Gastrocnemius medialis (tissue), 4 donors: ENCODE results near the gene MSH2. TPM values are rescaled to one million over a fixed set of nuclear protein-coding genes. Genes with fewer than 3 reads are reported as not detected.
"Not testable (repeated sequence)": the region's sequence is repeated elsewhere in the genome, so short reads cannot be mapped to it uniquely, and the experiment has no call there.

Source experiments
- ATAC-seq, 2 donors: fragments of 150-250 bp; one replicate each; pipeline ENCODE4 v1.9.1; 2016
- DNase-seq, 2 donors: peaks; one replicate each; pipeline ENCODE4 v3.0.0-alpha.2; 2019
- H3K27ac ChIP-seq, 4 donors: fragments of 200-600 bp; sonication (generic); 1 replicate in 1 of 4; 2 replicates in 3 of 4; pipeline ENCODE4 v1.5.1; 2016 to 2018; ENCODE audit warnings: mild to moderate bottlenecking in 2 of 4, moderate library complexity in 1 of 4
- H3K27me3 ChIP-seq, 3 donors: fragments of 200-600 bp; sonication (generic) in 2 of 3; 1 replicate in 1 of 3; 2 replicates in 2 of 3; pipeline versions ENCODE4 v1.5.1 to v1.6.0; 2016 to 2019; ENCODE audit warnings: mild to moderate bottlenecking in 1 of 3, moderate library complexity in 1 of 3
- H3K36me3 ChIP-seq, 2 donors: fragments of 200-600 bp; sonication (generic) in 1 of 2; one replicate each; pipeline ENCODE4 v1.5.1; 2017 to 2018
- H3K4me1 ChIP-seq, 2 donors: fragments of 200-600 bp; sonication (generic) in 1 of 2; one replicate each; pipeline ENCODE4 v1.5.1; 2016 to 2017; ENCODE audit warnings: mild to moderate bottlenecking in 2 of 2
- H3K4me3 ChIP-seq, 4 donors: fragments of 200-600 bp; sonication (generic) in 3 of 4; 1 replicate in 1 of 4; 2 replicates in 3 of 4; pipeline ENCODE4 v1.5.1; 2016 to 2019; ENCODE audit warnings: mild to moderate bottlenecking in 2 of 4
- H3K9me3 ChIP-seq, 3 donors: fragments of 200-600 bp; sonication (generic) in 2 of 3; 1 replicate in 1 of 3; 2 replicates in 2 of 3; pipeline ENCODE4 v1.5.1; 2016 to 2019
- POLR2A ChIP-seq, 2 donors: fragments of 450-650 bp; IDR thresholded peaks; one replicate each; pipeline ENCODE4 v1.6.1; 2017; ENCODE audit warnings: antibody characterized with exemption in 2 of 2, mild to moderate bottlenecking in 2 of 2, moderate library complexity in 2 of 2
- in situ Hi-C, 4 donors: fragments of 200-750 bp; cut with MboI; loops; one replicate each; pipeline versions ENCODE4 v1.15.0 to v1.8.0; 2017; ENCODE audit warnings: low sequenced_read_pairs in 4 of 4
- intact Hi-C: fragments of 100-400 bp; cut with DNase I; formaldehyde crosslinking; loops from one replicate; pipeline ENCODE4 v1.15.1; 2023; ENCODE audit warnings: low total_unique reads
- total RNA-seq, 4 donors: library from RNA; depleted of rRNA; stranded (reverse); fragments of >200 nt; gene quantifications; one replicate each; pipeline versions ENCODE4 v1.1.0 to v1.2.3, GENCODE V29; 2016
- TF ChIP-seq, protein P1 (sequence below), 5 experiments: fragments of 450-650 bp in 3 of 5; fragments of 200-600 bp in 2 of 5; sonication (generic) in 2 of 5; IDR thresholded peaks in 4 of 5; conservative IDR thresholded peaks in 1 of 5; 1 replicate in 4 of 5; 2 replicates in 1 of 5; pipeline ENCODE4 v1.5.1; 2016 to 2019; ENCODE audit warnings: antibody characterized with exemption in 5 of 5, mild to moderate bottlenecking in 3 of 5, moderate library complexity in 3 of 5

MSH2 gene
- total RNA-seq, 4 donors from 2014 or later: 3.5 to 6.4 (median 4.8) TPM

DNA sequence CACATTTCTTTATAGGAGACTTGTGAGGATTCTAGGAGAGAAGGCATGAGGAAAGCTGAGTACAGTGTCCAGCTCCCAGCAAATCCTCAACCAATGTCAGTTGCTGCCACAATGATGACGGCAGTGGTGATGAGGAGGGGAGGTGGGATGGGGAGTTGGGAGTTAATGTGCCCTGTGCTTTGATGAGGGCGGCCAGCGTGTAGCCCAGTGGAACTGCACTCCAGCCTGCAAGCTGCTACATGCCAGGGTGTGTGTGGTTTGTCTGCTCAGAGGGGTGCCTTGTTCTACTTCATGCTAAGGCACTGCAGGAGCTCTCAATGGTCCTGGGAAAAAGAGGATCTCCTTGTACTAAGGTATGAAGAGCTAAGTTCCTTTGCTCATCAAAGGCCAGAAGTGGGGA is 96.1 kb downstream of the MSH2 start:
- no peak for DNase-seq
- no peak overlapping the region for H3K4me3 ChIP-seq
- H3K36me3 ChIP-seq: no peaks in the 10 kb centered on the region
- H3K4me1 ChIP-seq: no peaks in the 10 kb centered on the region
- no peaks in the 10 kb centered on the region for H3K27me3 ChIP-seq
- intact Hi-C loops: no loop called here
- H3K9me3 ChIP-seq: no peaks in the 10 kb centered on the region
- H3K27ac ChIP-seq: no peak overlapping the region
- ATAC-seq: no peak
- no peak for TF ChIP-seq POLR2A (IDR thresholded peaks at IDR 0.05)
- TF ChIP-seq, protein P1, sequence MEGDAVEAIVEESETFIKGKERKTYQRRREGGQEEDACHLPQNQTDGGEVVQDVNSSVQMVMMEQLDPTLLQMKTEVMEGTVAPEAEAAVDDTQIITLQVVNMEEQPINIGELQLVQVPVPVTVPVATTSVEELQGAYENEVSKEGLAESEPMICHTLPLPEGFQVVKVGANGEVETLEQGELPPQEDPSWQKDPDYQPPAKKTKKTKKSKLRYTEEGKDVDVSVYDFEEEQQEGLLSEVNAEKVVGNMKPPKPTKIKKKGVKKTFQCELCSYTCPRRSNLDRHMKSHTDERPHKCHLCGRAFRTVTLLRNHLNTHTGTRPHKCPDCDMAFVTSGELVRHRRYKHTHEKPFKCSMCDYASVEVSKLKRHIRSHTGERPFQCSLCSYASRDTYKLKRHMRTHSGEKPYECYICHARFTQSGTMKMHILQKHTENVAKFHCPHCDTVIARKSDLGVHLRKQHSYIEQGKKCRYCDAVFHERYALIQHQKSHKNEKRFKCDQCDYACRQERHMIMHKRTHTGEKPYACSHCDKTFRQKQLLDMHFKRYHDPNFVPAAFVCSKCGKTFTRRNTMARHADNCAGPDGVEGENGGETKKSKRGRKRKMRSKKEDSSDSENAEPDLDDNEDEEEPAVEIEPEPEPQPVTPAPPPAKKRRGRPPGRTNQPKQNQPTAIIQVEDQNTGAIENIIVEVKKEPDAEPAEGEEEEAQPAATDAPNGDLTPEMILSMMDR (IDR thresholded peaks at IDR 0.05 in 4 of 5, conservative IDR thresholded peaks at IDR 0.05 in 1 of 5): no peak
- in situ Hi-C loops: no loop called here

- in situ Hi-C loops: no loop called here
- Histone ChIP-seq H3K9me3 (no peaks in the 10 kb centered on the region), H3K27ac (no peak overlapping the region), H3K4me3 (no peak overlapping the region), H3K27me3 (no peaks in the 10 kb centered on the region), H3K36me3 (no peaks in the 10 kb centered on the region), H3K4me1 (no peaks in the 10 kb centered on the region)
- ATAC-seq (no peak), DNase-seq (no peak)
- TF ChIP-seq, protein P1 (IDR thresholded peaks at IDR 0.05 in 4 of 5, conservative IDR thresholded peaks at IDR 0.05 in 1 of 5): no peak
- no peak for TF ChIP-seq POLR2A (IDR thresholded peaks at IDR 0.05)
- intact Hi-C loops: no loop called here
Observed at GRCh38 chr2:47499621-47500309, 96.8 kb downstream of the MSH2 start.

DNA sequence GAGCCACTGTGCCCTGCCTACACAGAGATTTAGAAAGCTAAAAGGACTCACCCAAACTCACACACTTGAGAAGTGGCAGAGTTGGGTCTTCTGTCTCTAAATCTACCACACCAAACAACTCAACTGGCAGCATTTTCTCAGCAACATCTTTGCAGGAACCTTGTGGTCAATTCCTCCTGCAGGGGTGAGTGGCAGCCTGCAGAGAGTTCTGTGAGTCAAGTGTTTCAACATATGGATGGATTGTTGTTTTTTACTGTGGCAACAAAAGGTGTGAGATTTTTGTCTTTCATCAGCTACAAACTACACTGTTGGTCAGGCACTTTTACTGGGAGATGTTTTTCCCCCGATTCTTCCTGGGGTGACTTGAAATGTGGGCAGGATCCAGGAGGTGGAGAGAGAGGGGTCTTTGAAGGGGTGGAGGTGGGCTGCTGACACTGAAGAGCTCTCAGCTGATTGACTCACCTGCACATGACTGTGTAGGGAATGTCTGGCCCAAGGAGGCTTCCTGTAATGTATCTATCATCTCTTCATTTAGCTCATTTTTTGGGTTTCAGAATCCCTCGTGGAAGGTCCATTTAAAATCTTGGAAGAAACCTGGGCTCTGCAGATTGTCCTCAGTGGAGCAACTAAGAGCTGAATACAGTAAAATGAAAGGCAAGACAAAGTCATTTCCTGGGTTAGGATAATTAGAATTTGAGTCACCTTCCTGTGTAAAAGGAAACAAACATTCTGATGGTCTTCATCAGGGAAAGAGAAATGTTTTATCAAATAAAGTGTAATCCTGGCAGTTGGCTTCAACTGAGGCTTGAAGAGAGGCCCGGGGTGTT is 98.6 kb downstream of the MSH2 start:
- H3K27ac ChIP-seq: no peak overlapping the region
- no peaks in the 10 kb centered on the region for H3K9me3 ChIP-seq
- intact Hi-C loops (no loop called here), in situ Hi-C loops (no loop called here)
- ATAC-seq (no peak), DNase-seq (no peak)
- no peak for TF ChIP-seq POLR2A (IDR thresholded peaks at IDR 0.05)
- TF ChIP-seq, protein P1 (IDR thresholded peaks at IDR 0.05 in 4 of 5, conservative IDR thresholded peaks at IDR 0.05 in 1 of 5): no peak
- H3K4me3 ChIP-seq: no peak overlapping the region
- H3K36me3 ChIP-seq: no peaks in the 10 kb centered on the region
- no peaks in the 10 kb centered on the region for H3K4me1 ChIP-seq
- H3K27me3 ChIP-seq: no peaks in the 10 kb centered on the region

- H3K27me3 ChIP-seq, ATAC-seq, H3K4me3 ChIP-seq, H3K36me3 ChIP-seq, in situ Hi-C loops, H3K4me1 ChIP-seq, H3K27ac ChIP-seq, DNase-seq, H3K9me3 ChIP-seq, intact Hi-C loops: not testable (repeated sequence)
Observed at GRCh38 chr2:47502498-47502897, 99.5 kb downstream of the MSH2 start.

GRCh38 chr2:47503481-47504070 is 100.6 kb downstream of the MSH2 start:
- intact Hi-C loops (no loop called here), in situ Hi-C loops (no loop called here)
- TF ChIP-seq, protein P1 (IDR thresholded peaks at IDR 0.05 in 4 of 5, conservative IDR thresholded peaks at IDR 0.05 in 1 of 5): no peak
- no peak for TF ChIP-seq POLR2A (IDR thresholded peaks at IDR 0.05)
- H3K4me1 ChIP-seq: no peaks in the 10 kb centered on the region
- H3K27ac ChIP-seq: no peak overlapping the region
- H3K36me3 ChIP-seq: no peaks in the 10 kb centered on the region
- H3K4me3 ChIP-seq: no peak overlapping the region
- no peaks in the 10 kb centered on the region for H3K27me3 ChIP-seq
- ATAC-seq (no peak), DNase-seq (no peak)
- H3K9me3 ChIP-seq: no peaks in the 10 kb centered on the region
